H9 (cell line): ENCODE results near the gene DNMBP. TPM values are rescaled to one million over a fixed set of nuclear protein-coding genes. Genes with fewer than 3 reads are reported as not detected.

Experiments
- DNase-seq: peaks from one replicate; pipeline ENCODE4 v3.0.0-alpha.2; 2017
- H2AFZ ChIP-seq: one replicate; pipeline ENCODE4 v1.6.1; 2013; ENCODE audit warnings: mild to moderate bottlenecking, low read length, control low read depth, moderate library complexity
- H2AK5ac ChIP-seq: 2 replicates; pipeline ENCODE4 v1.6.1; 2013; ENCODE audit warnings: low read length, control low read depth, mixed read lengths; ENCODE audit not compliant: insufficient read length
- H2BK120ac ChIP-seq: one replicate; pipeline ENCODE4 v1.6.1; 2013; ENCODE audit warnings: low read depth, mild to moderate bottlenecking, low read length, control low read depth, inconsistent platforms; ENCODE audit not compliant: poor library complexity, severe bottlenecking
- H2BK12ac ChIP-seq: 2 replicates; pipeline ENCODE4 v1.6.1; 2013; ENCODE audit warnings: low read length, control low read depth, mixed read lengths, low read depth; ENCODE audit not compliant: insufficient read length
- H2BK15ac ChIP-seq: 2 replicates; pipeline ENCODE4 v1.6.1; 2013; ENCODE audit warnings: low read depth, low read length, control low read depth
- H2BK20ac ChIP-seq: one replicate; pipeline ENCODE4 v1.6.1; 2013; ENCODE audit warnings: low read depth, mild to moderate bottlenecking, low read length, control low read depth, inconsistent platforms; ENCODE audit not compliant: poor library complexity, severe bottlenecking
- H2BK5ac ChIP-seq: 2 replicates; pipeline ENCODE4 v1.6.1; 2013; ENCODE audit warnings: low read length, control low read depth, mixed read lengths; ENCODE audit not compliant: insufficient read length
- H3K14ac ChIP-seq: 2 replicates; pipeline ENCODE4 v1.6.1; 2013; ENCODE audit warnings: low read length, control low read depth; ENCODE audit not compliant: insufficient read depth
- H3K18ac ChIP-seq: 2 replicates; pipeline ENCODE4 v1.6.1; 2013; ENCODE audit warnings: low read depth, mild to moderate bottlenecking, mixed read lengths, low read length, control low read depth; ENCODE audit not compliant: insufficient read length
- H3K23ac ChIP-seq: 2 replicates; pipeline ENCODE4 v1.6.1; 2013; ENCODE audit warnings: low read length, control low read depth, mixed read lengths, low read depth; ENCODE audit not compliant: insufficient read length
- H3K23me2 ChIP-seq: 2 replicates; pipeline ENCODE4 v1.6.1; 2013; ENCODE audit warnings: low read depth, mild to moderate bottlenecking, mixed read lengths, low read length, control low read depth; ENCODE audit not compliant: insufficient read length, poor library complexity, severe bottlenecking
- H3K27ac ChIP-seq: 2 replicates; pipeline ENCODE4 v1.5.1; 2013; ENCODE audit warnings: low read length, control low read depth, mixed read lengths, low read depth; ENCODE audit not compliant: insufficient read length
- H3K27me3 ChIP-seq: 2 replicates; pipeline ENCODE4 v1.6.1; 2013; ENCODE audit warnings: low read length, control low read depth, inconsistent platforms; ENCODE audit not compliant: insufficient read depth
- H3K4ac ChIP-seq: 2 replicates; pipeline ENCODE4 v1.6.1; 2013; ENCODE audit warnings: low read depth, mild to moderate bottlenecking, control low read depth, inconsistent platforms, low read length, moderate library complexity
- H3K4me1 ChIP-seq: 2 replicates; pipeline ENCODE4 v1.6.1; 2013; ENCODE audit warnings: low read length, control low read depth, inconsistent platforms; ENCODE audit not compliant: insufficient read depth
- H3K4me2 ChIP-seq: 2 replicates; pipeline ENCODE4 v1.6.1; 2013; ENCODE audit warnings: low read length, control low read depth, mixed read lengths; ENCODE audit not compliant: insufficient read length, insufficient read depth
- H3K56ac ChIP-seq: 2 replicates; pipeline ENCODE4 v1.6.1; 2013; ENCODE audit warnings: low read depth, mild to moderate bottlenecking, mixed read lengths, low read length, control low read depth; ENCODE audit not compliant: insufficient read length
- H3K79me1 ChIP-seq: 2 replicates; pipeline ENCODE4 v1.6.1; 2013; ENCODE audit warnings: low read depth, mild to moderate bottlenecking, moderate library complexity, low read length, control low read depth, inconsistent platforms; ENCODE audit not compliant: insufficient read depth, poor library complexity, severe bottlenecking
- H3K79me2 ChIP-seq: 2 replicates; pipeline ENCODE4 v1.6.1; 2013; ENCODE audit warnings: low read length, control low read depth, inconsistent platforms; ENCODE audit not compliant: insufficient read depth
- H3K9ac ChIP-seq: 2 replicates; pipeline ENCODE4 v1.6.1; 2013; ENCODE audit warnings: low read length, control low read depth, mixed read lengths; ENCODE audit not compliant: insufficient read length; ENCODE audit errors: extremely low read depth
- H3K9me3 ChIP-seq: one replicate; pipeline ENCODE4 v1.6.1; 2013; ENCODE audit warnings: low read depth, low read length, inconsistent platforms; ENCODE audit not compliant: control insufficient read depth
- H3T11ph ChIP-seq: one replicate; pipeline ENCODE4 v1.6.1; 2013; ENCODE audit warnings: mild to moderate bottlenecking, low read length, control low read depth, inconsistent platforms
- H4K20me1 ChIP-seq: one replicate; pipeline ENCODE4 v1.6.1; 2013; ENCODE audit not compliant: control insufficient read depth, insufficient read length, insufficient read depth
- H4K5ac ChIP-seq: 2 replicates; pipeline ENCODE4 v1.6.1; 2013; ENCODE audit warnings: low read depth, mild to moderate bottlenecking, mixed read lengths, low read length, control low read depth; ENCODE audit not compliant: insufficient read length
- H4K8ac ChIP-seq: replicated peaks from 2 replicates; pipeline ENCODE4 v1.6.1; 2013; ENCODE audit warnings: low read length, control low read depth, mixed read lengths, low read depth; ENCODE audit not compliant: insufficient read length
- H4K91ac ChIP-seq: 2 replicates; pipeline ENCODE4 v1.6.1; 2013; ENCODE audit warnings: low read depth, mild to moderate bottlenecking, moderate library complexity, mixed read lengths, low read length, control low read depth; ENCODE audit not compliant: insufficient read length
- H3K27ac Mint-ChIP-seq, 3 experiments: 2 replicates in 2 of 3; 3 replicates in 1 of 3; pipeline ENCODE4 v1.8.0; 2020 to 2021; ENCODE audit warnings: mixed read lengths in 3 of 3, mild to moderate bottlenecking in 1 of 3, moderate library complexity in 1 of 3
- H3K27me3 Mint-ChIP-seq: 2 replicates; pipeline ENCODE4 v1.8.0; 2021; ENCODE audit warnings: low read depth, mild to moderate bottlenecking, moderate library complexity, mixed read lengths
- H3K36me3 Mint-ChIP-seq, 3 experiments: 2 replicates in 2 of 3; 3 replicates in 1 of 3; pipeline ENCODE4 v1.8.0; 2020 to 2021; ENCODE audit warnings: low read depth in 3 of 3, mixed read lengths in 3 of 3; ENCODE audit not compliant: insufficient read depth in 1 of 3
- H3K4me1 Mint-ChIP-seq, 2 experiments: 2 replicates each; pipeline ENCODE4 v1.8.0; 2020; ENCODE audit warnings: mixed read lengths in 2 of 2
- H3K4me3 Mint-ChIP-seq, 2 experiments: 2 replicates in 1 of 2; 3 replicates in 1 of 2; pipeline ENCODE4 v1.8.0; 2020 to 2021; ENCODE audit warnings: mild to moderate bottlenecking in 2 of 2, mixed read lengths in 2 of 2, moderate library complexity in 1 of 2
- H3K9me3 Mint-ChIP-seq, 2 experiments: 2 replicates in 1 of 2; 3 replicates in 1 of 2; pipeline ENCODE4 v1.8.0; 2020; ENCODE audit warnings: mild to moderate bottlenecking in 2 of 2, mixed read lengths in 2 of 2, moderate library complexity in 1 of 2
- WGBS: extraction: QIAGEN DNeasy Blood & Tissue Kit; methylation state at CpG from one replicate; pipeline ENCODE4 v1.1.7; 2013; ENCODE audit warnings: missing lambda C conversion rate, low lambda C conversion rate, mixed read lengths; ENCODE audit not compliant: insufficient read length; ENCODE audit errors: extremely low coverage; 5-methylcytosine and 5-hydroxymethylcytosine counted together
- total RNA-seq: library from RNA; stranded (reverse); gene quantifications from 2 replicates; pipeline ENCODE4 v1.2.1, GENCODE V29; 2021
- TF ChIP-seq, protein P1 (sequence below): fragments of 200-600 bp; sonication (generic); conservative IDR thresholded peaks from 3 replicates; pipeline ENCODE4 v1.8.0; 2021; ENCODE audit warnings: antibody characterized with exemption, mild to moderate bottlenecking

Gene DNMBP
- total RNA-seq, 1 experiment from 2014 or later: 25.6 TPM

DNA sequence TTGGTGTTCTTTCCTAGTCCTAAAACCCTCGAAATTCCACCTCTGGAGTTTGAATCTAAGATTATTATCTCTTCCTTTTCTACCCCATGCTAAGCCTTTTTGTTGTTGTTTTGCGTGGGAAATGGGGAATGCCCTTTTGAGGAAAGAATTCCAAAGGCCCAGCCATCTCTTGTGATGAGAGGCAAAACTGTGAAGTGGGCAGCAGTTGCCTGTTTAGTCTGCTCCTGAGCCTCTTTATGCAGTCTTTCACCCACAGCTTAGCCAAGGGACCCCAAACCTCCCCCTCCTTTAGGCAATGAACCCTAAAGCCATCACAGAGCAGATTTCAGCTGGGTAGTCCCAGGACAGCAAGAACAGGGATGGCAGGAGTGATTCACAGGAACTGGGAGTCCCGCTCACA lies 95.5 kb downstream of the DNMBP start:
- no peak overlapping the region for H3K4me2 ChIP-seq

More for the DNA sequence above, 95.5 kb downstream of the DNMBP start:
- no peak overlapping the region for H3T11ph ChIP-seq
- no peak overlapping the region for H2BK15ac ChIP-seq
- H2AFZ ChIP-seq: no peak overlapping the region
- no peak overlapping the region for H2BK20ac ChIP-seq
- H2AK5ac ChIP-seq: no peak overlapping the region
- H3K27me3 ChIP-seq: no peaks in the 10 kb centered on the region
- no peak overlapping the region for H3K23ac ChIP-seq
- no peaks in the 10 kb centered on the region; the same call in 1 of the 2 replicates for H3K4me1 ChIP-seq
- no CpG with 5 or more reads among the region's 3 CpGs for WGBS
- TF ChIP-seq, protein P1, sequence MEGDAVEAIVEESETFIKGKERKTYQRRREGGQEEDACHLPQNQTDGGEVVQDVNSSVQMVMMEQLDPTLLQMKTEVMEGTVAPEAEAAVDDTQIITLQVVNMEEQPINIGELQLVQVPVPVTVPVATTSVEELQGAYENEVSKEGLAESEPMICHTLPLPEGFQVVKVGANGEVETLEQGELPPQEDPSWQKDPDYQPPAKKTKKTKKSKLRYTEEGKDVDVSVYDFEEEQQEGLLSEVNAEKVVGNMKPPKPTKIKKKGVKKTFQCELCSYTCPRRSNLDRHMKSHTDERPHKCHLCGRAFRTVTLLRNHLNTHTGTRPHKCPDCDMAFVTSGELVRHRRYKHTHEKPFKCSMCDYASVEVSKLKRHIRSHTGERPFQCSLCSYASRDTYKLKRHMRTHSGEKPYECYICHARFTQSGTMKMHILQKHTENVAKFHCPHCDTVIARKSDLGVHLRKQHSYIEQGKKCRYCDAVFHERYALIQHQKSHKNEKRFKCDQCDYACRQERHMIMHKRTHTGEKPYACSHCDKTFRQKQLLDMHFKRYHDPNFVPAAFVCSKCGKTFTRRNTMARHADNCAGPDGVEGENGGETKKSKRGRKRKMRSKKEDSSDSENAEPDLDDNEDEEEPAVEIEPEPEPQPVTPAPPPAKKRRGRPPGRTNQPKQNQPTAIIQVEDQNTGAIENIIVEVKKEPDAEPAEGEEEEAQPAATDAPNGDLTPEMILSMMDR: no peak
- H2BK12ac ChIP-seq: peak overlapping the region; percentile 77
- no peak overlapping the region for H3K9ac ChIP-seq
- H3K14ac ChIP-seq: peak overlapping the region; percentile 75; the same call in 1 of the 2 replicates
- Mint-ChIP-seq H3K36me3 (peaks cover 6 to 19% (median 13%) of the 10 kb centered on the region in 3 experiments; a peak in 6 of 7 replicates), H3K4me1 (peaks cover 43 to 51% of the 10 kb centered on the region in 2 experiments), H3K4me3 (peak overlapping the region; percentile 57 to 93; a peak in 4 of 5 replicates), H3K27me3 (no peaks in the 10 kb centered on the region), H3K9me3 (no peaks in the 10 kb centered on the region), H3K27ac (peak overlapping the region; percentile 95 to 100 (median 98))
- H3K9me3 ChIP-seq: no peaks in the 10 kb centered on the region
- peak overlapping the region; percentile 53 for H2BK120ac ChIP-seq
- no peak overlapping the region for H3K56ac ChIP-seq
- peaks cover 5% of the 10 kb centered on the region for H3K23me2 ChIP-seq
- no peak overlapping the region for H3K4ac ChIP-seq
- peak overlapping the region; percentile 89 for H3K27ac ChIP-seq
- no peaks in the 10 kb centered on the region for H4K20me1 ChIP-seq
- H3K79me1 ChIP-seq: no peaks in the 10 kb centered on the region
- H4K91ac ChIP-seq: no peak overlapping the region
- H3K18ac ChIP-seq: peak overlapping the region; percentile 71
- peaks cover 22% of the 10 kb centered on the region; the same call in 1 of the 2 replicates for H3K79me2 ChIP-seq
- H4K5ac ChIP-seq: no peak overlapping the region
- H2BK5ac ChIP-seq: peak overlapping the region; percentile 89
- no peak overlapping the region for H4K8ac ChIP-seq
- no peak for DNase-seq
